ENCODE results near the gene SPRR1A.

GRCh38 chr1:152970495-152970894 is 13.4 kb upstream of the SPRR1A start, which contains the start of gene SPRR4:
- no peak for TF ChIP-seq REST (IDR thresholded peaks at IDR 0.05; ENCODE audit: insufficient read depth in 1 of 2, low read depth in 2 of 2, low read length in 2 of 2)
- TF ChIP-seq FOXP2 (optimal IDR thresholded peaks at IDR 0.05; ENCODE audit: borderline replicate concordance, extremely low read depth, extremely low read length, insufficient read depth), result no peak
- TF ChIP-seq POLR2AphosphoS5 (IDR thresholded peaks at IDR 0.05; ENCODE audit: low read depth, low read length), result no peak
- no peak for TF ChIP-seq TAF1 (IDR thresholded peaks at IDR 0.05; ENCODE audit: borderline replicate concordance, insufficient read depth, low read length)

Data from PFSK-1 (cell line).